Activated CD4-positive, alpha-beta T cell treated with anti-CD3 and anti-CD28 coated beads, Interleukin-2, Interleukin-6, amounts not matched to agents 100 ng/mL and 50 ng/mL, durations not matched to agents 16 hours and 8 hours (primary cell): ENCODE measurements around the gene SYNPR.
"Not testable (repeated sequence)": the region's sequence is repeated elsewhere in the genome, so short reads cannot be mapped to it uniquely, and the experiment has no call there.

ENCODE experiments used
- DNase-seq: peaks from one replicate; pipeline ENCODE4 v3.0.0-alpha.2; 2020

Gene SYNPR

DNA sequence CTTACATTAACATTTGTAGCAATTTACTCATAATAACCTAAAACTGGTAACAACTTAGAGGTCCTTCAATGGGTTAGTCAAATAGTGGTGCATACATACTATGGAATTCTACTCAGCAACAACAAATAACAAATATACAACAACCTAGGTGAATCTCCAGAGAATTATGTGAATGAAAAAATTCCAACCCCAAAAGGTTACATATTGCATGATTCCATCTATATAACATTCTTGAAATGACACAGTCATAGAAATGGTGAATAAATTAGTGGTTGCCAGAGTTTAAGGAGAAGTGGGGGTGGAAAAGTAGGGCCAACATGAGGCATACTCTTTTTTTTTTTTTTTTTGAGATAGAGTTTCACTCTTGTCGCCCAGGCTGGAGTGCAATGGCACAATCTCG is 361.7 kb downstream of the SYNPR start:
- DNase-seq = no peak

GRCh38 chr3:63642488-63642887 is 364.4 kb downstream of the SYNPR start:
- no peak for DNase-seq

DNA sequence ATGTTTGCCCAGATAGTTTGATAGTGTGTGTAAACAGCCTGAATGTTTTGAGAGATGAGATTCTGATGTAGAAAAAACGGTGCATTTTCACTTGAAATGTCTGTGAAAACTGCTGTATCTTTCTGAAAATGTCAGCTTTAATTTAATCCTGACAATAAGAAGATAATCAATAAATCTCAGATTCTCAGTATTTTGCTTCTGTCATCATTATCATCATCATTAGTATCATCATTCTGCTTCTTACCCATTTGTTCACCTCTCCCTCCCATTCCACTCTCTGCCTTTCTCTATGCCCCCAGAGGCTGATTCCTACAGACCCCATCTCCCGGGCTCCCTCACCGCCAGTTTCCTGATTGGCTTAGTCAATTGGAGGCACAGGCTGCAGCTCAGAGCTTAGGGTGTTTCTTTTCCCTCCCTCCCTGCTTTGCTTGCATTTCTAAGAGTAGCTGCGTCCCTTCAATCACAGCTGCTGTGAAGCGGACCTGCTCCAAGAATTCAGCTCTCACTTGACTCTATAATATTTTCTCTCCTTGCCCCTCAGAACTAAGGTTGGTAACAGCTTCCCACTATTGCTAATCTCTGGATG is 366.2 kb downstream of the SYNPR start:
- DNase-seq = no peak

GRCh38 chr3:63644928-63645781 is 367.0 kb downstream of the SYNPR start:
- not testable (repeated sequence) for DNase-seq

GRCh38 chr3:63652066-63652725 is 374.1 kb downstream of the SYNPR start, which contains the start of gene SNTN:
Gene SNTN, plus strand, starts transcription at chr3:63652675. Its CDS starts 13 bp downstream, at chr3:63652688.
- no peak for DNase-seq

DNA sequence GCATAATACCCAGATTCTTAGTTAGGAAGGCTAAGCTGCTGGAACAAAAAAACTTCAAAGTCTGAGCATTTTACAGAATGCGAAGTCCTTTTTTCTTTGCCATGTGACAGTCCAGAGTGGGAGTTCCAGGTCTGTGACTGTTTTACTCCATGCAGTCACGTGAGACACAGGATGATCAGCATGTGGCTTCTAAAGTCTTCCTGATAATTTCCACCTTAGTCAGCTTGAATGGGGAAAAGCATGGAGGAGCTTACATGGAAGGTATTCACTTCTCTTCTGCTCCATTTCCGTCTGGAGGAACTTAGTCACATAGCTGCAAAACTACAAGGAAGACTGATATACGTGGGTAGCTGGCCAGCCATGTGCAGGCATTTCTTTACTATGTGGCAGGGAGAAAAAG is 376.1 kb downstream of the SYNPR start:
- DNase-seq = no peak

- no peak for DNase-seq
Observed at GRCh38 chr3:63654931-63655330, 376.8 kb downstream of the SYNPR start.

GRCh38 chr3:63655519-63655918 is 377.4 kb downstream of the SYNPR start:
- no peak for DNase-seq

DNA sequence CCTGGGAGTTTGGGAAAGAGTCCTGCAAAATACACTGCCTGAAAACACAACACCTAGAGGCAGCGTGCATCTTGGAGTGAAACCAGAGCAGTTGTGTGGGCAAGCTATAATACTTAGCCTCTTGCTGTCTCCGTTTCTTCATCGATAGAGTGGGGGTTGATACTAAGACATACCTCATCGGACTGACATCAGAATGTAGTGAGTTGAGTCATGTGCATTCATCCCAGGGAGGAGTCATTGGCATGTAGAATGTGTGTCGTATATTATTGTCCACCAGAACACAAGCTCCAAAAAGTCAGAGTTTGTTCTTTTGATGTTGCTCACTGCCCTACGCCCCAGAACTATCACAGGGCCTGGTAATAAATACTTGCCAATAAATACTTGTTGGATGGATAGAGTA is 378.7 kb downstream of the SYNPR start:
- no peak for DNase-seq

GRCh38 chr3:63661242-63661641 is 383.1 kb downstream of the SYNPR start:
- no peak for DNase-seq

GRCh38 chr3:63662011-63662410 is 383.9 kb downstream of the SYNPR start:
- DNase-seq = no peak

- no peak for DNase-seq
Observed at GRCh38 chr3:63662500-63662899, 384.4 kb downstream of the SYNPR start.
